DND-41 (cell line): ENCODE measurements around the gene MARK2.

Source experiments
- ATAC-seq: fragments of 200-7000 bp; cut with Tn5 transposase; 3 replicates; pipeline ENCODE4 v1.9.1; 2021; ENCODE audit warnings: low read depth; ENCODE audit not compliant: insufficient read depth
- DNase-seq: peaks from one replicate; pipeline ENCODE4 v3.0.0-alpha.2; 2020
- H2AFZ ChIP-seq: 2 replicates; pipeline ENCODE4 v1.6.0; 2012; ENCODE audit warnings: low read depth, low read length
- H3K27ac ChIP-seq: 2 replicates; pipeline ENCODE4 v1.5.1; 2012; ENCODE audit warnings: low read length, inconsistent platforms
- H3K27me3 ChIP-seq: fragments of 200-600 bp; sonication (generic); 2 replicates; pipeline ENCODE4 v1.6.0; 2012; ENCODE audit warnings: low read length, mild to moderate bottlenecking, inconsistent platforms; ENCODE audit not compliant: insufficient read depth, poor library complexity
- H3K36me3 ChIP-seq: 2 replicates; pipeline ENCODE4 v1.5.1; 2012; ENCODE audit warnings: low read length, inconsistent platforms; ENCODE audit not compliant: insufficient read depth
- H3K4me1 ChIP-seq: 2 replicates; pipeline ENCODE4 v1.5.1; 2012; ENCODE audit warnings: mild to moderate bottlenecking, low read length; ENCODE audit not compliant: insufficient read depth
- H3K4me2 ChIP-seq: 2 replicates; pipeline ENCODE4 v1.6.0; 2012; ENCODE audit warnings: mild to moderate bottlenecking, moderate library complexity, low read length, inconsistent platforms; ENCODE audit not compliant: insufficient read depth
- H3K4me3 ChIP-seq, 2 experiments: fragments of 200-600 bp in 1 of 2; shearing (Covaris generic) in 1 of 2; 2 replicates each; pipeline ENCODE4 v1.5.1; 2012 to 2016; ENCODE audit warnings: inconsistent platforms in 2 of 2, low read length in 2 of 2, mild to moderate bottlenecking in 2 of 2, low read depth in 1 of 2, moderate library complexity in 1 of 2
- H3K79me2 ChIP-seq: 2 replicates; pipeline ENCODE4 v1.6.0; 2012; ENCODE audit warnings: low read length, inconsistent platforms; ENCODE audit not compliant: insufficient read depth
- H3K9ac ChIP-seq: 2 replicates; pipeline ENCODE4 v1.6.0; 2012; ENCODE audit warnings: low read depth, mild to moderate bottlenecking, inconsistent platforms, low read length, moderate library complexity
- H3K9me3 ChIP-seq: 2 replicates; pipeline ENCODE4 v1.5.1; 2012; ENCODE audit warnings: low read length, moderate library complexity, mild to moderate bottlenecking, inconsistent platforms; ENCODE audit not compliant: insufficient read depth, severe bottlenecking
- H4K20me1 ChIP-seq: 2 replicates; pipeline ENCODE4 v1.6.0; 2012; ENCODE audit warnings: low read length; ENCODE audit not compliant: insufficient read depth
- EZH2 ChIP-seq: IDR thresholded peaks from 3 replicates; pipeline ENCODE4 v1.6.1; 2012; ENCODE audit warnings: borderline replicate concordance, low read depth, mild to moderate bottlenecking, moderate library complexity, low read length, inconsistent platforms; ENCODE audit not compliant: severe bottlenecking
- TF ChIP-seq, protein P1 (sequence below): IDR thresholded peaks from 2 replicates; pipeline ENCODE4 v1.5.1; 2012; ENCODE audit warnings: borderline replicate concordance, low read length, moderate library complexity, mild to moderate bottlenecking; ENCODE audit not compliant: poor library complexity, severe bottlenecking; ENCODE audit errors: extremely low read depth

MARK2 gene

DNA sequence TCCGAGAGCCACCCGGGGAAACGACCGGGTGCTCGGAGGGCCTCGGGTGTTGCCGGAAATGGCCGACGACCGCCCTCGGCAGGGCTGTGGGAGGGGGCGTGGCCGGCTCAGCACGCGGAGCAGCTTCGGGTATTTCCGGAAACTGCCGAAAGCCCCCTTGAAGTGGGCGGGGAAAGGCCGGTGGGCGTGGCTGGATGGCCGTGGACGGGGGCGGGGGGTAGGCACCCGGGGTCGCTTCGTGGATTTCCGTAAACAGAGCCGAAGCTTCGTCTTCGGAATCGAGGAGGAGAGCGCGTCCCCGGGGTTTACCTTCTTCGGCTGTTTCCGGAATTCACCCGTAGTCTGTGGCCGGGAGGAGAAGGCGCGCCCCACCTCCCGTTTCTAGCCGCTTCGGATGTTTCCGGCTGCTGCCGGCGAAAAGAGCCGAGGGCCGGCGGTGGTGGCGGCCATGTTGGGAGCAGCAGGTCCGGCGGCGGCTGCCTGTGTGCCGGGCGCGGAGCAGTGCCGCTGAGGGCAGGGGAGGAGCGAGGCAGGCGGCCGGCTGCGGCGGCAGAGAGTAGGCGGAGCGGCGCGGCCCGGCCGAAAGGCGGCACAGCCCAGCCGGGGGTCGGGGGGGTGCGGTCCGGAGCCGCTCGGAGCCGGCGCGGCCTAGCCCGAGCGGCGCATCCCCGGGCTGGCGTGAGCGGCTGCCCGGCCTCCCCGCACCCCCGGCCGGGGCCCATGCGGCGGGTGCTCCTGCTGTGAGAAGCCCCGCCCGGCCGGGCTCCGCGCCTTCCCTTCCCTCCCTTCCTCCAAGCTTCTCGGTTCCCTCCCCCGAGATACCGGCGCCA lies at the start of gene MARK2:
MARK2 (plus strand) TSS at position 433 of the 830 bp plus-strand sequence; CDS start at position 830, 397 bp downstream.
- H2AFZ ChIP-seq, result peak within 1 kb of the TSS; percentile 83
- H3K4me1 ChIP-seq, result peaks cover 44% of the 10 kb centered on the region
- ATAC-seq (peak; percentile 88), DNase-seq (peak; percentile 99)
- peak within 1 kb of the TSS; percentile 99 for H3K4me2 ChIP-seq
- H3K79me2 ChIP-seq, result peaks cover 50% of the 10 kb centered on the region
- TF ChIP-seq, protein P1, sequence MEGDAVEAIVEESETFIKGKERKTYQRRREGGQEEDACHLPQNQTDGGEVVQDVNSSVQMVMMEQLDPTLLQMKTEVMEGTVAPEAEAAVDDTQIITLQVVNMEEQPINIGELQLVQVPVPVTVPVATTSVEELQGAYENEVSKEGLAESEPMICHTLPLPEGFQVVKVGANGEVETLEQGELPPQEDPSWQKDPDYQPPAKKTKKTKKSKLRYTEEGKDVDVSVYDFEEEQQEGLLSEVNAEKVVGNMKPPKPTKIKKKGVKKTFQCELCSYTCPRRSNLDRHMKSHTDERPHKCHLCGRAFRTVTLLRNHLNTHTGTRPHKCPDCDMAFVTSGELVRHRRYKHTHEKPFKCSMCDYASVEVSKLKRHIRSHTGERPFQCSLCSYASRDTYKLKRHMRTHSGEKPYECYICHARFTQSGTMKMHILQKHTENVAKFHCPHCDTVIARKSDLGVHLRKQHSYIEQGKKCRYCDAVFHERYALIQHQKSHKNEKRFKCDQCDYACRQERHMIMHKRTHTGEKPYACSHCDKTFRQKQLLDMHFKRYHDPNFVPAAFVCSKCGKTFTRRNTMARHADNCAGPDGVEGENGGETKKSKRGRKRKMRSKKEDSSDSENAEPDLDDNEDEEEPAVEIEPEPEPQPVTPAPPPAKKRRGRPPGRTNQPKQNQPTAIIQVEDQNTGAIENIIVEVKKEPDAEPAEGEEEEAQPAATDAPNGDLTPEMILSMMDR, result no peak
- no peak for TF ChIP-seq EZH2
- peak within 1 kb of the TSS; percentile 91 to 97 for H3K4me3 ChIP-seq
- H3K9ac ChIP-seq, result peak within 1 kb of the TSS; percentile 96
- peak within 1 kb of the TSS; percentile 80 for H3K27ac ChIP-seq
- no peaks in the 10 kb centered on the region for H3K27me3 ChIP-seq
- H3K9me3 ChIP-seq, result no peaks in the 10 kb centered on the region
- peaks cover 32% of the 10 kb centered on the region for H3K36me3 ChIP-seq
- H4K20me1 ChIP-seq, result peaks cover 43% of the 10 kb centered on the region

DNA sequence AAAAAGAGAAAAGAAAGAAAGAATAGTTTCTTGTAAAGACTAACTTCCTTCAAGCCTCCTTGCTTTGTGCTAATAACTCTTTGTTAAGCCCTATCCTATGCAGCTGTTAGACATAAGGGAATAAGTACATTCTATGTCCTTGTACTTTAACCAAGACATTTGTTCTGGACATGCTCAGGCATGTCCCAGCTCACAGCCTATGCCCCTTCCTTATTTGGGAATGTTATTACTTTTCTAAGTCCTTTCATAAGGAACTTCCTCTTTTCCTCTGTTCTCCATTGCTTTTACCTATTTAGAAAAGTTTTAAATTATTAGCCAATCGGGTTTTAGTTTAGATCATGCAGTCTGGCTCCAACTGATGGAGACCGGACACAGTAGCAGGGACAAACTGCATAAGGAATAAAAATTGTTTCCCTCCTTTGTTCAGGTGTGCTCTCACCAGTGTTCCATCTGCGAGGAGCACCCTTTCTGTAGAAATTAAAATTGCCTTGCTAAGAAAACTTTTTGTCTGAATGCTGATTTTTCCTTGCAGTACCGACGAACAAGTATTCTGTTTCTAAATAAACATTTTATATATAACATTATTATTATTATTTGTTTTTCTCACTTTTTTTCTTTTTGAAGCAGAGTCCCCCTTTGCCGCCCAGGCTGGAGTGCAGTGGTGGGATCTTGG lies 47.3 kb upstream of the MARK2 start:
- no peak overlapping the region for H3K4me2 ChIP-seq
- H3K4me1 ChIP-seq, result no peaks in the 10 kb centered on the region
- DNase-seq (no peak), ATAC-seq (no peak)
- TF ChIP-seq, protein P1, result no peak
- no peak for TF ChIP-seq EZH2
- H4K20me1 ChIP-seq, result no peaks in the 10 kb centered on the region
- H3K27ac ChIP-seq, result no peak overlapping the region
- no peak overlapping the region for H3K9ac ChIP-seq
- H3K36me3 ChIP-seq, result no peaks in the 10 kb centered on the region
- no peaks in the 10 kb centered on the region for H3K79me2 ChIP-seq
- no peak overlapping the region for H3K4me3 ChIP-seq
- no peak overlapping the region for H2AFZ ChIP-seq
- no peaks in the 10 kb centered on the region for H3K27me3 ChIP-seq
- peaks cover 16% of the 10 kb centered on the region for H3K9me3 ChIP-seq

DNA sequence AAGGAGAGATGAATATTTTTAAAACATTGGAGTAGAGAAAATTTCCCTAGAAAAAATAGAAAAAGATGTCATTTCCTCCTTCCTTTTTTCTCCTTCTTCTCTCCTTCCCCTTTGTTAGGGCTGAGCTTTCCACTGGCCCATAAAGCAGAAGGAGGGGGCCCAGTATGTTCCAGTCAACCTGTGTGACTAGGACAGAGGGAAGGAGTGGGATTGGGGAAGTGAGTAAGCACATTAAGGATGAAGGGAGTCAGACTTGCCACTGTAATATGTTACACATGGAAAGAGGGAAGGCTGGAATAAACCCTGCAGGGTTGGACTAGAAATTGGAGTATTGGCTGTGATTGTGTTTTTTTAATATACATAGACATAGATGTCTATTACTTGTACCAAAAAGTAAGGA lies 45.7 kb upstream of the MARK2 start:
- no peaks in the 10 kb centered on the region for H3K27me3 ChIP-seq
- H3K27ac ChIP-seq, result no peak overlapping the region
- H4K20me1 ChIP-seq, result no peaks in the 10 kb centered on the region
- H3K79me2 ChIP-seq, result no peaks in the 10 kb centered on the region
- TF ChIP-seq, protein P1, result no peak
- TF ChIP-seq EZH2, result no peak
- no peak overlapping the region for H2AFZ ChIP-seq
- H3K4me3 ChIP-seq, result no peak overlapping the region
- H3K9me3 ChIP-seq, result peaks cover 16% of the 10 kb centered on the region
- no peak overlapping the region for H3K9ac ChIP-seq
- no peaks in the 10 kb centered on the region for H3K36me3 ChIP-seq
- DNase-seq (no peak), ATAC-seq (no peak)
- no peak overlapping the region for H3K4me2 ChIP-seq
- H3K4me1 ChIP-seq, result no peaks in the 10 kb centered on the region
